ENCODE measurements around the gene XCL2. TPM values are rescaled to one million over a fixed set of nuclear protein-coding genes. Genes with fewer than 3 reads are reported as not detected.

XCL2 gene
- total RNA-seq, 1 donor from 2014 or later: not detected

GRCh38 chr1:168513656-168514404 is 30.0 kb downstream of the XCL2 start:
- no peak for DNase-seq (ENCODE audit: low spot score)

GRCh38 chr1:168512864-168513595 is 30.8 kb downstream of the XCL2 start:
- DNase-seq (ENCODE audit: low spot score): no peak

GRCh38 chr1:168509875-168510791 is 33.7 kb downstream of the XCL2 start:
- DNase-seq (ENCODE audit: low spot score): no peak

DNA sequence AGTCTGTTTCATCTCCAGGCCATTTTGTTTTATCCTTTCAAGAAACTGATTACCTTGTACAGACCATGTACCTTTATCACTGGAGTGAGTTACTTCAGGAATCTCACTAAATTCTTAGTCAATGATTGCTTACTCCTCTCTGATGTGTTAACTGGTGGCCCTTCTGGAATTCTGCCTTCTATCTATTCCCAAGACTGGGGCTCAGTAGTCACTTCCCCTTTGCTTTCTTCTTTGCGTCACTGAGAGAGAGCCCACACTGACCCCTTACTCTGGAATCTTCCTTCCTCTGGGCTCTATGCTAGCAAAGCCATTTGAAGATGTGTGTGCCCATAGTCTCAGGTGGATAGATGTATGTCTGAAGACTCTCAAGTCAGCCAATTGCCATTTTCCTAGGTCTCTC is 34.6 kb downstream of the XCL2 start:
- no peak for DNase-seq (ENCODE audit: low spot score)

DNA sequence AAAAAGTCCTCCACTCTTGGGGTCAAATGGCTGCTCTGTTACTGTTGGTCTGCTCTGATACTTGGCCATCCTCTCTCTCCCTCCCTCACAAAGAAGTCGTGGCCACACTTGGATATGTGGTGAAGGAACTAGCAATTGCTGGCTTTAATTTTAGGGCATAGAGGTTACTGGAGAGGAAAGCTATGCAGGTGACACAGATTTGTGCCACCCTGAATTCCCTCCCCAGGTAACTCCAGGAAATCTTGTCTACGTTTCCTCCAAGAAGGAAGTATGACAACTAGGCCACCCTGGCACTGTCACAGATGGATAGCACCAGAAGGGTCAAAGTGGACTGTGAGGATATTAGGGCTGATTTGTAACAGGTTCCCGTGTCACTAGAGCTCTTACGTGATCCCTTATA is 36.0 kb downstream of the XCL2 start:
- no peak for DNase-seq (ENCODE audit: low spot score)

DNA sequence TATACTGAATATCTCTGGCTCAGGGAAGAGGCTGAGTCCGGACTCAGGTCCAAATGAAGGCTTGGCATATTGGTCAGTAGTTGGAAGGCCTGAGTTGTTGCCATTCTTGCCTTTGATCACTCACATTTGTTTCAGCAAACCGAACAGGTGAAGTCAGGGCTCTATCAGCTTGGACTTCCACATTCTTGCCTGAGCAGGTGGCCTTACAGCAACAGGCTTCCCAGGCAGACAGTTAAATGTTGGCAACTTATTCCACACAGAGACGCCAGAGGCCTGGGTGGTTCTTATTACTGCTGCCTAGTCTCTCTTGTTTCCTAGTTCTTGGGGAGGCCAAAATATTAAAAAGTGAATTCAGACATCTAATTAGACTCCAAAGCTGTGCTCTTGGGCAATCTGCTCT is 36.6 kb downstream of the XCL2 start:
- no peak for DNase-seq (ENCODE audit: low spot score)

DNA sequence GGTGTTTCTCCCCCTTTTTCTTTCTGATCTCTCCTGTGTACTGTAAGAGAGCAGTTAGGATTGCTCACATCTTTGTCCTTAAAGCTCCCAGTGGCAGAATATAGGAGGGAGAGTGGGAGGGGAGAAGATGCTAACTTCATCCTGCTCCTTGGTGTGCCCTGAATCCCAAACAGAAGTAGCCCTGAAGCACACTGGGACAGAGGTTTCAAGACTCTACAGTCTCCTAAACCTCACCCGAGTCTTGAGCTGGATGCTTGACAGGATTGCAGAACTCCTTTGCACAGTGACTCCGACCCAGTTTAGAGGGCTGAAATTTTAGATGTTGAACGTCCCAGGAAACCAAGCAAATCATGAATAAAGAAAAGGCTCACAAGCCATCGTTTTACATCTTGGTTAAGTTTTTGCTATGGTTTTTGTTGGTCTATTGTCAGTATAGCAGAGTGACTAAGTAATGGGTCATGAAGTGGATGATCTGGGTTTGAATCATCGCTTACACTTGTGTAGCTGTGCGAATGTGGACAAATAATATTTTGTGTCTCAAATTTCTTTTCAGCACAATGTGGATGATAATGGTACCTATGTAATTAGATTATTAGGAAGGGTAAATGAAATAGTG is 37.5 kb downstream of the XCL2 start:
- no peak for DNase-seq (ENCODE audit: low spot score)

DNA sequence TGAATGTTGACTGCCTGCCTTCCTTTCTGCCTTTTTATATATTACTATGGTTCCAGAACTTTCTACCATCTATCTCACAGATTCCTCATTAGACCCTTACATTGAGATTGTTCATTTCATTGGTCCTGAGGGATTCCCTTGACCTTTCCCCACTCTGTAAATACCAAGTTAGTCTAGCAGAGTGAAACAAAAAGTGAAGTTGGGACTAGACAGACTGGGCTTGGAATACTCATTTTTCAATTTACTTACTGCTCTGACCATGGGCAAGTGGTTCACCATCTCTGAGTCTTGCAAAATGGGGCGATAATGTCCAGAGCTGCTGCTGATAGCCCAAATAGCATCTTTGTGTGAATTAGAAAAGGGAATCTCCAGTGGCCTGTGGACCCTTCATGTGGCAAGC is 38.8 kb downstream of the XCL2 start:
- no peak for DNase-seq (ENCODE audit: low spot score)

- DNase-seq (ENCODE audit: low spot score): no peak
Measured at GRCh38 chr1:168504064-168504837, 39.5 kb downstream of the XCL2 start.

DNA sequence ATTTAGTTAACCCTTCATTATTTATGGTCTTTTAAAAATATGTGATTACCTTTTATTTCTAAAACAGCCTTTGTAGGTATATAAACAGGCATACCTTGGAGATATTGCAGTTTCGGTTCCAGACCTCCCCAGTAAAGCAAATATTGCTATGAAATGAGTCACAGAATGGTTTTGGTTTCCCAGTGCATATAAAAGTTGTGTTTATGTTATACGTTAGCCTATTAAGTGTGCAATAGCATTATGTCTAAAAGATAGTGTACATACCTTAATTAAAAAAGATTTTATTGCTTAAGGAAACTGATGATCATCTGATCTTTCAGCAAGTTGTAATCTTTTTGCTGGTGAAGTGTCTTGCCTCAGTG is 44.1 kb downstream of the XCL2 start:
- no peak for DNase-seq (ENCODE audit: low spot score)

DNA sequence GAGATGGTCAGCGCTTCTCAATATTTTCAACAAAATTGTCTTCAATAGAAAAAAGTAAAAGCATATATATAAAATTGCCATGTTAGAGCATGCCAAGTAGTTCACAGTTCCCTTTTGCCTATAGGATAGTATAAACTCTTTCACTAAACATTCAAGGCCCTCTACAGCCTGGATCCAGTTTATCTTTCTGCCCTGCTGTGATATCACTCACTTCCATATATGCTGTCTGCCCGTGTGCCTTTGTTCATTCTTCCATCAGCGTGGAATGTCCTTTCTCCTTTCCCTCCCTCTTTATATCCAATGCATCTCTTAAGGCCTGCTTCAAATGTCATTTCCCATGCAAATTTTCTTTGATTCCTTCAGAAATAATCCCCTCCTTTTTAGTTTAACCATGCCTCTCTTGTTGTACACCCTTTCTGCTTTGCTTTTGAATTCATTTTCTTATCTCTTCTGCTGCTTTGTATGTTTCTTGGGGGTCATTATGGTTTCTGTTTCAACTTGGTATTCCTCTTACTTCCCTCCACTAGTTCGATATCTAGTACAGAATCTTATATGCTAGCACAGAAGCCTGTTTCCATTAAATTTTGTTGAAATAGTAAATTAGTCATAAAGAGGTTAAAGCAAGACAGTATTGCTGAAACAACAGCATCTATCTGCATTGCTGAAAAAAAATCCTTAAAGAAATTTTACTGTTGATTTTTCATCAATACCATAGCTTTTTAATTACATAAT is 44.7 kb downstream of the XCL2 start:
- no peak for DNase-seq (ENCODE audit: low spot score)

GRCh38 chr1:168498159-168498631 is 45.6 kb downstream of the XCL2 start:
- DNase-seq (ENCODE audit: low spot score): no peak

- DNase-seq (ENCODE audit: low spot score): no peak
Measured at GRCh38 chr1:168497376-168497950, 46.3 kb downstream of the XCL2 start.

- no peak for DNase-seq (ENCODE audit: low spot score)
Measured at GRCh38 chr1:168491527-168492164, 52.2 kb downstream of the XCL2 start.

Other genes starting within 250 kb of the XCL2 start
- not detected for gene XCL1, start 32.6 kb upstream of the XCL2 start, total RNA-seq
- 15.9 TPM for gene DPT, start 185.2 kb upstream of the XCL2 start, total RNA-seq

Measured in ureter (tissue), 1 donor.